ENCODE data around the gene KLHL11. TPM values are rescaled to one million over a fixed set of nuclear protein-coding genes. Genes with fewer than 3 reads are reported as not detected.

Gene KLHL11
- polyA plus RNA-seq, 3 donors, result 3.0 to 4.1 (median 3.4) TPM

GRCh38 chr17:41822216-41823140, 42.7 kb downstream of the KLHL11 start:
- Histone ChIP-seq H3K79me2 (ENCODE audit: insufficient read depth, low read length) (no peaks in the 10 kb centered on the region), H3K36me3 (replicated peaks in 1 of 2; ENCODE audit: control insufficient read depth in 1 of 2, insufficient read depth in 2 of 2, low read length in 2 of 2) (peaks cover 0 to 4% of the 10 kb centered on the region in 2 donors), H3K9ac (ENCODE audit: insufficient read depth, low read length, poor library complexity, severe bottlenecking) (no peak overlapping the region), H2AFZ (ENCODE audit: insufficient read depth, low read depth, low read length, poor library complexity, severe bottlenecking) (no peak overlapping the region), H3K4me3 (replicated peaks in 1 of 3; ENCODE audit: low read depth in 2 of 3, low read length in 3 of 3) (no peak overlapping the region), H3K4me2 (replicated peaks; ENCODE audit: extremely low read depth, low read length, poor library complexity, severe bottlenecking) (no peak overlapping the region), H4K20me1 (ENCODE audit: insufficient read depth, low read length) (no peaks in the 10 kb centered on the region), H3K27me3 (ENCODE audit: control insufficient read depth in 2 of 2, insufficient read depth in 2 of 2, low read length in 2 of 2) (no peaks in the 10 kb centered on the region), H3K27ac (ENCODE audit: low read depth in 1 of 2, low read length in 2 of 2) (no peak overlapping the region), H3K9me3 (replicated peaks in 1 of 2; ENCODE audit: control insufficient read depth in 1 of 2, insufficient read depth in 1 of 2, low read length in 2 of 2) (no peaks in the 10 kb centered on the region), H3K4me1 (ENCODE audit: control insufficient read depth in 1 of 2, insufficient read depth in 2 of 2, low read length in 2 of 2) (no peaks in the 10 kb centered on the region)
- intact Hi-C loops (cut with micrococcal nuclease), result no loop called here
- no peak for TF ChIP-seq CTCF (IDR thresholded peaks at IDR 0.05)
- no peak overlapping the region for H3K4me3 Mint-ChIP-seq
- 87% methylated on average over 11 of the region's 12 CpGs for WGBS (ENCODE audit: insufficient coverage)
- H3K27me3 Mint-ChIP-seq (ENCODE audit: low read depth in 3 of 3), result peaks cover 0 to 4% (median 1%) of the 10 kb centered on the region in 3 donors
- no peak overlapping the region for H3K27ac Mint-ChIP-seq
- no peaks in the 10 kb centered on the region for H3K4me1 Mint-ChIP-seq
- peaks cover 0 to 2% of the 10 kb centered on the region in 2 donors for H3K36me3 Mint-ChIP-seq
- no peak for DNase-seq
- peaks cover 0 to 2% (median 0%) of the 10 kb centered on the region in 7 donors for H3K9me3 Mint-ChIP-seq

GRCh38 chr17:41821776-41822175, 43.4 kb downstream of the KLHL11 start:
- Mint-ChIP-seq H3K4me3 (no peak overlapping the region), H3K4me1 (no peaks in the 10 kb centered on the region), H3K27ac (no peak overlapping the region), H3K9me3 (peaks cover 0 to 2% (median 0%) of the 10 kb centered on the region in 7 donors), H3K36me3 (peaks cover 0 to 2% of the 10 kb centered on the region in 2 donors), H3K27me3 (ENCODE audit: low read depth in 3 of 3) (peaks cover 0 to 4% (median 1%) of the 10 kb centered on the region in 3 donors)
- TF ChIP-seq CTCF (IDR thresholded peaks at IDR 0.05), result no peak
- WGBS (ENCODE audit: insufficient coverage), result 100% methylated on average over 11 of the region's 14 CpGs
- Histone ChIP-seq H3K9me3 (replicated peaks in 1 of 2; ENCODE audit: control insufficient read depth in 1 of 2, insufficient read depth in 1 of 2, low read length in 2 of 2) (no peaks in the 10 kb centered on the region), H3K27ac (ENCODE audit: low read depth in 1 of 2, low read length in 2 of 2) (no peak overlapping the region), H3K4me3 (replicated peaks in 1 of 3; ENCODE audit: low read depth in 2 of 3, low read length in 3 of 3) (no peak overlapping the region), H3K27me3 (ENCODE audit: control insufficient read depth in 2 of 2, insufficient read depth in 2 of 2, low read length in 2 of 2) (no peaks in the 10 kb centered on the region), H3K79me2 (ENCODE audit: insufficient read depth, low read length) (no peaks in the 10 kb centered on the region), H4K20me1 (ENCODE audit: insufficient read depth, low read length) (no peaks in the 10 kb centered on the region), H2AFZ (ENCODE audit: insufficient read depth, low read depth, low read length, poor library complexity, severe bottlenecking) (no peak overlapping the region), H3K4me2 (replicated peaks; ENCODE audit: extremely low read depth, low read length, poor library complexity, severe bottlenecking) (no peak overlapping the region), H3K4me1 (ENCODE audit: control insufficient read depth in 1 of 2, insufficient read depth in 2 of 2, low read length in 2 of 2) (no peaks in the 10 kb centered on the region), H3K9ac (ENCODE audit: insufficient read depth, low read length, poor library complexity, severe bottlenecking) (no peak overlapping the region), H3K36me3 (replicated peaks in 1 of 2; ENCODE audit: control insufficient read depth in 1 of 2, insufficient read depth in 2 of 2, low read length in 2 of 2) (peaks cover 0 to 4% of the 10 kb centered on the region in 2 donors)
- no peak for DNase-seq
- intact Hi-C loops (cut with micrococcal nuclease), result no loop called here

Data from CD14-positive monocyte (primary cell).